Nucleus accumbens (tissue), 56 donors: ENCODE data around the gene ZCCHC14.
"Not testable (repeated sequence)": the region's sequence is repeated elsewhere in the genome, so short reads cannot be mapped to it uniquely, and the experiment has no call there.

Source experiments
- DNase-seq, 56 donors: peaks; one replicate each; lab custom pipeline; 2025; lab: John Stamatoyannopoulos, UW

ZCCHC14 gene

DNA sequence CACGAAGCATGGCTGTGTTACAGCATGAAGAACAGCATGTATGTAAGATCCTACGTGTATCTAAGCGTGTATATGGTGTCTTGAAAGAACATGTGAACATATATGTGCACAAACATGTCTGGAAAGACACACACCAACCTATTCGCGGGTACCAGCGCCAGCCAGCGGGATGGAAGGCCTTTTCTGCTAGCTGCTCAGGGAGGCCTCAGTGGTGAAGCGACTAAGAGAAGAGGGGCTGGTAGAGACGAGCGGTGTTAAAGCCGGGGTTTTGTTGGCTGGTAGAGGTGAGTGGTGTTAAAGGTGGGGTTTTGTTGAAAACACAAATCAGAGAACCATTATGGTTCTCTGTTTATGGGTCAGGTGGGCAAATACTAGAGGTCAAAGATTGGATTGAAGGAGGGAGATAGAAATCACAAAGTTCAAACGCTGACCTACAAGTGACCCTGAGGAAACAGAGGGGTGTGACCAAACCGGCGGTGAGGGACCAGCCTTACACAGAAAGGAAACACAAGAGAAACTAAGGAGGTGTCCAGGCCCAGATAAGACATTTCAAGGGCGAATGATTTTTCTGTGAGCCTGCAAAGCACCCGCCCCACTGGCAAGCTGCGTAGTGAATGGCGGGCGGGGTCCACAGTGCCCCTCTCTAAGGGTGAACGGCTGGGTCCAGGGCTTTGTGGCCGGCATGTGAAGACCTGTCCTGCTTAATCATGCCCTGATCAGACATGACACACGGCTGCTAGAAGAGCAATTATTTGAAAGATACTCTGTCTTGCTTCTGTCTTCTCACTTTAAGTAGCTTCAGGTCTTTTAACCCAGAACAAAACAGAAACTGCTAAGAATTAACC is 8.1 kb downstream of the ZCCHC14 start:
- DNase-seq: no peak

GRCh38 chr16:87483481-87483880 is 9.3 kb downstream of the ZCCHC14 start:
- no peak for DNase-seq

DNA sequence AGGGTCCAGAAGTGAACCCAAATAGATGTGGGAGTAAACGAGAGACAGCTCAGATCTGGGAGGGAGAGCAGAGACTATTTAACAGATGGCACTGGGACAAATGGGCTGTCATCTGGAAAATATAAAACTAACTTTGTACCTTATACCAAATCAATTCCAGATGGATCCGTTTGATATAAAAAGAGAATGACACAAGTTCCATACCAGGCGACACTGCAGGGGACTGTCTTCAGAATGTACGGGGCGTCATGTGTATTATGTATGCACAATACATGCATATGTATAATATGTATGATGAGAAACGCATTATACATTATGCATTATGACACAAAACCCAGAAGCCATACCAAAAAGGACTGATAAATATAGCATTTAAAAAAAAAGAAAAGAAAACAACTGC is 10.2 kb downstream of the ZCCHC14 start:
- DNase-seq: not testable (repeated sequence)

- no peak for DNase-seq
These were observed 10.6 kb downstream of the ZCCHC14 start for GRCh38 chr16:87482266-87482665.

GRCh38 chr16:87481711-87482110 is 11.1 kb downstream of the ZCCHC14 start:
- not testable (repeated sequence) for DNase-seq

DNA sequence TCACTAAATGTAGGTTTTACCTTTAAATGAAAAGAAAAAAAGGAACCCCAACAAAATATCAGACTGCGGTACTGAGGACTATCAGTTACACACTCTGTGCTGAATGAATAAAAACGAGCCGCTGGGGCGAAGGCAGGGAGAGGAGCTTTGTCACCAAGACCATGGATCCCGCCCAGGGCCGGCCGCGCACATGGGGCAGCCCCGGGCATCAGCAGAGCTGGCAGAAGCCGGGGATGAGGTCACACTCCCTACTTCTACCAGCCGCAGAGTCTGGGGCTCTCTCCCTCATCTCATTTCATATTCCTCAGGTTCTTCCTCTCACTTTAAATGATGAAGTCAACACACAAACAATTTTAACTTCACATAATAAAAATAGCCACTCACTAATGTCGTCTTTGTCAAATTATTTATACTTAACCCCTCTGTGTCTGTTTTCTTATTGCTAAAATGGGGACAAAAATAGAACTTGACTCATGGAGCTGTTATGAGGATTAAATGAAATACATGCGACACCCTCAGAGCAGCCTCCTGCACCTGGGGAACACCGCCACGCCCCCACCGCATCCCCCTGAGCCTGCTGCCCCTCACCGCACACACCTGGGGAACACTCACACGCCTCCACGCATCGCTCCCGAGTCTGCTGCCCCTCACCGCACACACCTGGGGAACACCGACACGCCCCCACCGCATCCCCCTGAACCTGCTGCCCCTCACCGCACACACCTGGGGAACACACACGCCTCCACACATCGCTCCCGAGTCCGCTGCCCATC is 15.4 kb downstream of the ZCCHC14 start:
- peak in 51 of 56 donors; percentile 7 to 86 (median 57) for DNase-seq

- DNase-seq: no peak
These were observed 18.2 kb downstream of the ZCCHC14 start for GRCh38 chr16:87474566-87474996.

DNA sequence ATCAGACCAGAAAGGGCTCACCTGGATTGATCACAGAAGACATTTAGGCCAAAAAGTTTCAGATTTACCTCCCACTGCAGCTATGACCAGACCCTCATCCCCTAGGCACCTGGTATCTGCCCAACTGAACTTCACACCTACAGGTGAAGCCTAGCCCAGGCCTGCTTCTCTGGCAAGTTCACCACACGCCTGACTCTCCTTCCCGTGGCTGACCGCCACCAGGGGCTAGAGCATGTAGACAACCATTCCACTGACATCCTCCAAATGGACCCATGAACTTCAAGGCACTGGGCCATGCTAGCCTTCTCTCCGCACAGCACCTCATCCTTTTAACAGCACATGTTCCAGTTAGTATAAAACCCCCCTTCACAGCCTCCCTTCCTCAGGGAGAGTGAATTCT is 18.8 kb downstream of the ZCCHC14 start:
- DNase-seq: no peak

GRCh38 chr16:87472935-87473334 is 19.9 kb downstream of the ZCCHC14 start:
- no peak for DNase-seq

DNA sequence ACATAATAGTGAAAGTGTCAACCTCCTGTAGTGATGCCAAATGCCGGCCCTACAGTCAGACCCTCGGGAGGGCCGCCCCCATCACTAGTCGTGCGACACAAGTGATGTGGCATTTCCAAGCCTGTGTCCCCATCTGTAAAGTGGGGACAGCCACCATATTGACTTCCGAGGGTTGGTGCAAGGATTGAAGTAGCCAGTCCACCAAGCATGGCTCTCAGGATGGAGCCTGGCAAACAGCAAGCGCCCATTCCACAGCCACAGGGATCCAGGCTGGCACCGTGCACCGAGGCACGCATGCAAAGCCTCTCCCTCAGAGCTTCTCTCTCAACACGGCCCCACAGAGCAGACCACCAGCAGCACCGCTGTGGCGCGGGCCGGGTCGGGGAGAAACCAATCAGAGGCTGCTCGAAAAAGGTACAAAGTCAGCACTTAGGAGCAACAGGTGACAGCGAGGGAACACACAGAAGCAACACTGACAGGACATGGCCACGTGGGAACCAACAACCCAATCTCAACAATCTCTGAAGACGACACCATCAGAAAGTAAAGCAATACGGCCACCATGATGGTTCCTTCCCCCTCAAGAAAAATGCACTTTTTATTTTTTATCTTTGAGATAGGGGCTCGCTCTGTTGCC is 20.6 kb downstream of the ZCCHC14 start:
- no peak for DNase-seq

DNA sequence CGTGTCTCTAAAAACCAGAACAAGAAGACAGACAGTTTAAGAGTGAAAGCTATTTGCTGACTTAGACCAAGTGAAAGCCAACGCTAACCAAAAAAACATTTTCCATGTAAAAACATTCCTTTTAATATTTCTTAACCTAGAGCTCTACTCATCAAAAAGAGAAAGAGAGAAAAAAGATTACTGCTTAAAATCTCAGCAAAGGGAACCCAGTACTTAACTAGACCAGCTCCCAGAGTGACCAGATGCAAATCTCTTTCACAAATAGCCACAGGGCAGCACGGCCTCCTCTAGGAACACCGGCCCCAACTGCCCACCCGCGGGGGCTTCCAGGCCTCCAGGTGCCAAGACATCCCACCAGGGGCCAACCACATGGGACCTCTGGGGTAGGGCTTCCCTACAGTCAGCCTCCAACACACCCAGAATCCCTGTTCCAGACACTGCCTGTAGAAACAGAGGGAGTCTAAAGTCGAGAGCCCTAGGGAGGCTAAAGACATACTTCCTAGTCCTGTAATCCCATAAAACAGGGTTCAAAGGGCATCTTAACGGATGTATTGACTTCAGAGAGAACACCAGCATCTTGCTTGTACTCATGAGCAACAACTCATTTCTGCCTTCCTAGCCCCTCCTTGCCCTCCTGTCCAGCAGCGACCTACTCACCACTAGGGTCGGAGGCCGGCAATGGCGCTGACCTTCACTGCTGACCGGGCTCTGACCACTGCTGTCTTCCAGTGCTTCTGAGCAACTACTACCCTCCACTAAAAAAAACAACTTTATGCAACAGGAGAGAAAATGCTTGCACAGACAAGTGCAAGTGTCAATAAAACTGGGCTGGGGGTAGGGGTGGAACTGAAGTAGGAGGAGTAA is 21.3 kb downstream of the ZCCHC14 start:
- no peak for DNase-seq

- DNase-seq: no peak
These were observed 22.5 kb downstream of the ZCCHC14 start for GRCh38 chr16:87470332-87470731.

DNA sequence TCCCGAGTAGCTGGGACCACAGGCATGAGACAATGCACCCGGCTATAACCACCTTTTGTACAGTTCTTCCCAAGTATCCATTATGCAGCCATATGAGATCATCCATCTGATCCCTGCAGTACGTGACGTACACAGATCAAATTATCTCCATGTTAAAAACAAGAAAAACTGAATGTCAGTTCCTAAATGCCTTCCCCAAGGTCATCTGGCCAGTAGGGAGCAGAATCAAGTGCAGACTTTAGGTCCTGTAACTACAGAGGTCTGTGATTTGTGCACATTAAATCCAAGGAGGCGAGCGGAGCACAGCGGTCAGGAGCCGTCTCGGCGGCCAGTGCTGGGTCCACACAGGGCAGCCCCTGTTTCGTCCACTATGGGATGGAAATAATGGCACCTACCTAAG is 23.7 kb downstream of the ZCCHC14 start:
- DNase-seq: no peak

GRCh38 chr16:87468550-87468949 is 24.3 kb downstream of the ZCCHC14 start:
- no peak for DNase-seq

DNA sequence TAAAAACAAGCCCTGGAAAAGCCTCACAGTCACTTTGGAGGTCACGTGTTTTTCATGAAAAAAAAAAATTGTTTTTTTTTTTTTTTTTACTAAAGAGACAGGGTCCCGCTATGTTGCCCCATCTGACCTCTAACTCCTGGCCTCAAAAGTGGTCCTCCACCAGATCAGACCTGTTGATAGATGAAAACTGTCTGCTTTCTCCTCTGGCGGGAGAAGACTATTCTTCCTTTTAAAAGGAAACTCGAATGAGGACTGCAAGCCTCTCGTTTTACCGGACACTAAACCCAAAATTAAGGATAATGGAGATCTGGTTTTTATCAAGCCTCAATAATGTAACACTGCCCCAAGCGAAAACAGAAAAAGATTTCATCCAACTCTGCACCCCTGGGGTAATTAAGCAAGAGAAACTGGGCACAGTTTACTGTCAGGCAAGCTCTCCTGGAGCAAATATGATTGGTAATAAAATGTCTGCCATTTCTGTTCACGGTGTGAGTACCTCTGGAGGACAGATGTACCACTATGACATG is 25.8 kb downstream of the ZCCHC14 start:
- DNase-seq: no peak

DNA sequence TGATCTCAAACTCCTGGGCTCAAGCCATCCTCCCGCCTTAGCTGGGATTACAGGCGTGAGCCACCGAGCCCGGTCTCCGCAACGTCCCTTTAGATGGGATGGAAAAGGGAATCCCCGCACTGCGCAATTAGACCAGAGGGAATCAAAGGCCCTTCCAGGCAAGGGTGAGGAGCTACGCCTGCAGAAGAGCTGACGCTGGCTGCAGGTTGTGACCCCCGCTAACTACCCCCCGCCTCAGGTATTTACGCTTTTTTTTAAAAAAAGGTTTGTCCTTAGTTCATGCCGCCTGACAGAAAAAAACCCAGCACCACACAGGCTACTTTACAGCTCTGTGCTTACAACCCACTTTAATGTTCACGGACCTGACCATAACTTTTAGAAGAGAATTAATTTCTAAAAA is 26.9 kb downstream of the ZCCHC14 start:
- no peak for DNase-seq

GRCh38 chr16:87465306-87465705 is 27.5 kb downstream of the ZCCHC14 start:
- peak in 7 of 56 donors; percentile 12 to 31 (median 16) for DNase-seq

DNA sequence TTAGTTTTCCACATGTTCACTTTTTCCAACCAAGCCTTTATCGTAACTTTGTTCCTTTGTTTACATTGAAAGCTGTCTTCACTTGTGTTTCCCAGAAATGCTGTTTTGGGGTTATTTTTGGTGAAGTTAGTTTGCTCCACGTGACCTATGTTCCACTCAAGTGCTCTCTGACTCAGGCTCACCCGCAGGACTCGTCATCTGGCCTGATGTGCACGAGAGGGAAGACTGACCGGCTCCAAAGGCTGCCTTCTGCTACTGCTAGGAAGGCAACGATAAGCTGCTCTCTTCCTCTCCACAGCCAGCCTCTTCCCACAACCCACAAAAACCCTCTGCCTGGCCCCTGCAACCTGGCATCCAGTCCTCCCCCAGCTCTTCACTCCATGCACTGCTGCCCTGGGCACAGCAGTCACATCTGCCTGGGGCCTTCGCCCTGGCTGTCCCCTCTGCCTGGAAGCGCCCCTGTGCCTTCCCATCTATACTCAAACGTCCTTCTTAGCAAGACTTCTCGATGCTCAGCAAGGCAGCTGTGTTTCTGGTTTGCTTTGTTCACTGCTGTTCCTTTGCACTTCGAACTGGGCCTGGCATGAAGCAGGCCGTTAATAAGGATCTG is 28.0 kb downstream of the ZCCHC14 start:
- DNase-seq: peak in 8 of 56 donors; percentile 8 to 79 (median 23)
